GM12801 (cell line): ENCODE data around the gene SPACA4.

Experiments used
- TF ChIP-seq, protein P1 (sequence below): IDR thresholded peaks from one replicate; pipeline ENCODE4 v1.5.1; 2011; ENCODE audit warnings: control low read depth; ENCODE audit not compliant: insufficient read length; ENCODE audit errors: extremely low read depth

SPACA4 gene

DNA sequence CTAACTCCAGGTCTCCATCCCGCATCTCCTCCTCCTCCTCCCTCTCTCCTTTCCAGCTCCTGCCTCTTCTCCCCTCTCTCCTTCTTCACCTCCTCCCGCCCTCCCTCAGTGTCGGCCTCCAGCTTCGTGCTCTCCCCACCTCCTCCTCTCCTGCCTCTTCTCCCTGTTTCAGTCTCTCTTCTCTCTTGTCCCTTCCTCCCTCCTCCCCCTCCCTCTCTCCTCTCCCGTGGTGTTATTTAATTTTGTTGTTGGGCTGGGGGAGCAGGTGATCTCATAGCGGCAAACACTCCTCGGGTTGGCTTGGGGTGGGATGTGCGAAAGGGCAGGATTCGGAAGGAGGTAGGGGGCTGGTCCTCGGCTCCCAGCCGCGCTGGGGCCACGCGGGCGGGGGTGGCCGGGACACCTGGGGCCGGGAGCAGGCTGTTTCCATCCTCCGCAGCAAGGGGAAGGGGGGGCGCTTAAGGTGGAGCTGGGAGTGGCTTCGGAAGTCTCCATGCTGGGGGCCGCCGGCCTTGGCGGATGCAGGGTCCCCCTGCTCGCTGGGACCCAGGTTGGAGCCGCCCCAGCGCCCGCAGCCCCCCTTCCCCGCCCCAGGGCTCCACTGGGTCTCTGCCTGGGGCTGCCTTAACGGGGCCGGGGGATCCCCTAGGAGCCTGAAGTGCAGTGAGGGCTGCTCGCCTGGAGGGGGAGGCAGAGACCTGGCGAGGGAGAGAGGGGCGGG, 39.6 kb downstream of the SPACA4 start, which contains the start of gene CA11:
Gene CA11 (minus strand): TSS at position 187 of the 721 bp plus-strand sequence. CDS start 555 bp downstream, outside the sequence.
- TF ChIP-seq, protein P1, sequence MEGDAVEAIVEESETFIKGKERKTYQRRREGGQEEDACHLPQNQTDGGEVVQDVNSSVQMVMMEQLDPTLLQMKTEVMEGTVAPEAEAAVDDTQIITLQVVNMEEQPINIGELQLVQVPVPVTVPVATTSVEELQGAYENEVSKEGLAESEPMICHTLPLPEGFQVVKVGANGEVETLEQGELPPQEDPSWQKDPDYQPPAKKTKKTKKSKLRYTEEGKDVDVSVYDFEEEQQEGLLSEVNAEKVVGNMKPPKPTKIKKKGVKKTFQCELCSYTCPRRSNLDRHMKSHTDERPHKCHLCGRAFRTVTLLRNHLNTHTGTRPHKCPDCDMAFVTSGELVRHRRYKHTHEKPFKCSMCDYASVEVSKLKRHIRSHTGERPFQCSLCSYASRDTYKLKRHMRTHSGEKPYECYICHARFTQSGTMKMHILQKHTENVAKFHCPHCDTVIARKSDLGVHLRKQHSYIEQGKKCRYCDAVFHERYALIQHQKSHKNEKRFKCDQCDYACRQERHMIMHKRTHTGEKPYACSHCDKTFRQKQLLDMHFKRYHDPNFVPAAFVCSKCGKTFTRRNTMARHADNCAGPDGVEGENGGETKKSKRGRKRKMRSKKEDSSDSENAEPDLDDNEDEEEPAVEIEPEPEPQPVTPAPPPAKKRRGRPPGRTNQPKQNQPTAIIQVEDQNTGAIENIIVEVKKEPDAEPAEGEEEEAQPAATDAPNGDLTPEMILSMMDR, result no peak

DNA sequence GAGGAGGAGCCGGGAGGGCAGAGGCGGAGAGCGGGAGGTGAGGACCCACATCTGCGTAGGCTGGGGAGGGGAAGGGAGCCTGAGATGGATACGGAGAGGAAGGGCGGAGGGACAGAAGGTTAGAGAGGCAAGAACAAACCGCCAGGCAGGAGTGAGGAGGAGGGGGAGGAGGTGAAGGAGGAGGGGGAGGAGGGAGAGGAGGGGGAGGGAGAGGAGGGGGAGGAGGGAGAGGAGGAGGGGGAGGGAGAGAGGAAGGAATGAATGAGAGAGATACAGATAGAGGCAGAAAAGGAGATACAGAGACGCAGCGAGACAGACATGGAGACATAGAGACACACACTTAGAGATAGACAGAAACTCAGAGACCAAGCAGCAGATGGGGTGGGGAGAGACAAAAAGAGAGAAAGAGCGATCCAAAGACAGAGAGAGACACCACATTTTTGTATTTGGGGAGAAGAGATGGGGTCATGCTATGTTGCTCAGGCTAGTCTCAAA, 40.2 kb downstream of the SPACA4 start:
- TF ChIP-seq, protein P1, result no peak

DNA sequence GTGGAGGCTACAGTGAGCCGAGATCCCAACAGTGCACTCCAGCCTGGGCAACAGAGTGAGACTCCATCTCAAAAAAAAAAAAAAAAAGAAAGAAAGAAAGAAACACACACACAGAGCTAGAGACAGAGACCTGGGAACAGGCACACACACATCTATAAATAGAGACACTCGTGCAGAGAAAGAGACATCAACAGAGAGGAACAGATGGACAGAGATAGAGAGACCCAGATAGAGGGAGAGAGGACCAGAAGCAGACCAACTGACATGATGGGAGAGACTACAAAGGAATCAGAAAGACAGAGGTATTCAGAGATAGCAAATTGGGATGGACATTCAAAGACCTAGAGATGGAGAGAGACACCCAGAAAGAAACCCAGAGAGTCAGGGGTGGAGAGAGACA, 41.6 kb downstream of the SPACA4 start:
- TF ChIP-seq, protein P1, result no peak

DNA sequence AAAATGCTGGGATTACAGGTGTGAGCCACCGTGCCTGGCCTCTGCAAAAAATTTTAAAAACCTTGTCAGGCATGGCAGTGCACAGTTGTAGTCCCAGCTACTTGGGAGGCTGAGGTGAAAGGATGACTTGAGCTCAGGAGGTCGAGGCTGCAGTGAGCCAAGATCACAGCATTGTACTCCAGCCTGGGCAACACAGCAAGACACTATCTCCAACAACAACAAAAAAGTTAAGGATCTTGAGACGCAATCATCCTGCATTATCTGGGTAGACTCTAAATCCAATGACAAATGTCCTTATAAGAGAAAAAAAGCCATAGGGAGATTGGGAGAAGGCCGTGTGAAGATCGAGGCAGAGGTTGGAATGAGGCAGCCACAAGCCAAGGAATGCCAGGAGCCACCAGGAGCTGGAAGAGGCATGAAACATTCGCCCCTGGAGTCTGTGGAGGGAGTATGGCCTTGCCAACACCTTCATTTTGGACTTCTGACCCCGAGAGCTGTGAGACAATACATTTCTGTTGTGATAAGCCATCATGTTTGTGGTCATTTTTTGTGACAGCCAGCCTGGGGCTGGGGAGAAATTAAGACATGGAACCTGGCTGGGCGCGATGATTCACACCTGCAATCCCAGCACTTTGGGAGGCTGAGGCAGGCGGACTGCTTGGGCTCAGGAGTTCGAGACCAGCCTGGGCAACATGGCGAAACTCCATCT, 44.6 kb downstream of the SPACA4 start:
- TF ChIP-seq, protein P1, result no peak

DNA sequence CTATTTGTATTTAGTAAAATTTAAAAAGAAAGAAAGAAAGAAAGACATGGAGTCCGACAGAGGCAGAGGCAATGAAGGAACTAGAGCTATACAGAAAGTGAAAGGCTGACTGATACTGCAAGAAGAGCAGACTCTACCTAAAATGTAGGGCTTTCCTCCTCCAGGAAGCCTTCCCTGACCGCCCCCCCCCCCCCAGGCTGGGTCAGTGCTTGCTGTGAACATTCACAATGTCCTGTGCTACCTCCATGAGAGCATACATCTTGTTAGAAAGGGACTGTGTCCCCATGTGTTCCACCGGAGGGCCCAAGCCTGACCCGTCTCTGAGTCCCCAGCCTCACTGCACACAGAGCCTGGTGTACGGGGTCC, 45.1 kb downstream of the SPACA4 start:
- TF ChIP-seq, protein P1, result no peak

DNA sequence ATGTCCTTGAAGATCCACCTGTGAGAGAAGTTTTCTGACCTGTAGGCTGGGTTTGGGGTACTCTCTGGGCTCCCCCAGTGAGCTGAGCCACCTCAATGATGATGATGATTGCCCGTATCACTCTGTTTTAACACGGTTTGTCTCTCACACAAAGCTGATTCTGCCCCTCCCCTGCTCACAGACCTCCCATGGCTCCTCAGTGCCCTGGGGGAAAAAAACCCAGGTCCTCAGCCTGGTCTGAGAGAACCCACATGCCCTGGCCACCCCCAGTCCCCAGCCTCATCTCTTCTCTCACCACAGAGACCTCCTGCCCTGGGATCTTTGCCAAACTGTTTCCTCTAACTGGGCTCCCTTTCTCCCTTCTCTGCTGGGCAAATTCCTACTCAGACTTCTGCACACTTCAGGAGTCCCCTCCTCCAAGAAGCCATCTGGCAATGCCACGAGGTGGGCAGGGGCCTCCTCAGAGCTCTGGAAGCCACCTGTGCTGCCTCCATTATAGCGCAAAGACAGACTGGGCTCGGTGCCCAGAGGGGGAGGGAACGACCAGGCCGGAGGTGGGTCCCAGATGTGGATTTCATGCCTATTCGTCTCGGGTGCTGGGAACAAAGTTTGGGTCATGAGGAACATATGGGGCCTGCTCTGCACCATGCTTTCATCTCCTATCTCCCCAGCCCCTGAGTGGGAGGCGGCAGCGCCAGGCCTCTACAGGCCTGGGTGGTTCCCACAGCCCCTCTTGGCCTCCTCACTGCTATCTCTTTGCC, 47.9 kb downstream of the SPACA4 start:
- TF ChIP-seq, protein P1, result no peak
